ENCODE results near the gene DPP6.

DPP6 gene

GRCh38 chr7:154699417-154699816, 647.2 kb downstream of the DPP6 start:
- DNase-seq (ENCODE audit: low read depth in 2 of 2): no peak

GRCh38 chr7:154709840-154710520, 657.8 kb downstream of the DPP6 start:
- DNase-seq (ENCODE audit: low read depth in 2 of 2): no peak

- DNase-seq (ENCODE audit: low read depth in 2 of 2): no peak
These were observed 667.8 kb downstream of the DPP6 start for GRCh38 chr7:154720016-154720415.

DNA sequence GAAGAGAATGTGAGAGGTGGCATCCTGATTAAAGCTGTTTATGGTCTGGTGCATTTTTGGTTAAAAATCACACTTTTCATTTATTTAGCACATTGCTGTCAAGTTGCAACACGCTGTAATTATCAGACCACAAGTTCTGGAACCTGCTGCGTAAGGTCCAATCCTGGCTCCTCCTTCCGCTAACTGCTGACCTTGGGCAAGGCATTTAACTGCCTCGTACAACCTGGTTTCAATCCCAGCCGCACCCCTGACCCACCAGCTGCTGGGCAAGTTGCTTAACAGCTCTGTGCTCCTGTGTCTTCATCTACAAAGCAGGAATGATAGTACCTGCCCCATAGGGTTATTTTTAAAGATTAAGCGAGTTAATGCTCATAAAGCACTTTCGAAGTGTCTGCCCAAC, 668.9 kb downstream of the DPP6 start:
- DNase-seq (ENCODE audit: low read depth in 2 of 2): no peak

DNA sequence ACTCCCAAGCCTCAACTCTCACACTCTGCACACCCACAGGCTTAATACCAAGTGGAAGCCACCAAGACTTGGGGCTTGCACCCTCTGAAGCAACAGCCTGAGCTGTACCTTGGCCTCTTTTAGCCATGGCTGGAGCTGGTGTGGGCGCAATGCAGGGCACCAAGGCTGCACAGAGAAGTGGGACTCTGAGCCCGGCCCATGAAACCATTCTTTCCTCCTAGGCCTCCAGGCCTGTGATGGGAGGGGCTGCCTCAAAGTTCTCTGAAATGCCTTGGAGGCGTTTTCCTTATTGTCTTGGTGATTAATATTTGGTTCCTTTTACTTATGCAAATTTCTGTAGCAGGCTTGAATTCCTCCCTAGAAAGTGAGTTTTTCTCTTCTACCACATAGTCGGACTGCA, 674.2 kb downstream of the DPP6 start:
- no peak for DNase-seq (ENCODE audit: low read depth in 2 of 2)

DNA sequence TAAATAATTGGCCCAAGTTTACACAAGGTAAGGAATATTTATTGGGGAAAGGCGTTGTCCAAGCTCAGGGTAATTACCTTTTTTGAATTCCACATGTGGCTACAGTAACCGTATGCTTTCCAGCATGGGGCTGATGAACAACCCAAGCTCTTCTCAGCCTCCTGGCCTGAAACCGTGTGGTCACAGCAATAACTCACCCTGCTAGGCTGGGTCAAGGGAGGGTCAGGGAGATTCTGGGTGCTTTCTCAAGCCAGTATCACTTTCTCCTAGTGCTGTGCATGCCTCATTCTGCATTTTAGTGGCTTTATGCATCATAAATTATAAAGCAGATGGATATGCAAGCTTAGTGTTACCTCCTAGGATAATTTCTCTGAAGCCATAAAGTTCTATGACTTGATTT, 676.9 kb downstream of the DPP6 start:
- DNase-seq (ENCODE audit: low read depth in 2 of 2): no peak

DNA sequence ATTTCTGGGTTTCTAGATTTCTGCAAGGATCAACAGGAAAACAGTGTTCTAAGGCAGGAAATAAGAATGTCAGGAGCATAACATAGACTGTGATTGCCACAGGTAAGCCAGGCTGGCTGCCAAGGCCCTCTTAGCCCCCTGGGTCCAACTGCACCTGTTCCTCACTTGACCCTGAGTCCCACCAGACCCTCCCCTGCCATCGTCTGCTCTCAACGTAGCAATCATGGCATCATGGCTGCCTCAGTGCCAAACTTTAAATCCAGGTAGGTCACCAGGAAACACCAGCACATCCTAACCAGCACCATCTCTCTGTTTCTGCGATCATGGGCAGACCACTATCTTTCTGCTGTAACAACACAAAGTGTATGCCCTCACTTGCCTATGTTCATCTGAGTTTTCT, 683.6 kb downstream of the DPP6 start:
- no peak for DNase-seq (ENCODE audit: low read depth in 2 of 2)

DNA sequence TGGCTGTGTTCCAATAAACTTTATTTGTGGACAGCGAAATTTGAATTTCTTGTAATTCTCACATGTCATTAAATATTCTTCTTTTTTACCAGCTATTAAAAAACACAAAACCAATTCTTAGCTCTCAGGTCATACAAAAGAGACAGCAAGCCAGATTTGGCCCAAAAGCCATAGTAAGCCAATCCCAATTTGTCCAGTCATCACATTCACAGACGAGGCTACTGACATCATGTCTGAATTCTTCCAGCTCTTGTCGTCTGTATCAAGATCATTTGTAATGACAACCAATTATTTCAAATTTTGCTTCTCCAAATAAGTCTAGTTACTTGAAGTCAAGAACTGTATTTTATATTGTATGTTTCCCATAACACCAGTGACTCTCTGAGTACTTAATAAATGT, 684.2 kb downstream of the DPP6 start:
- DNase-seq (ENCODE audit: low read depth in 2 of 2): no peak

GRCh38 chr7:154738216-154738615, 686.0 kb downstream of the DPP6 start:
- DNase-seq (ENCODE audit: low read depth in 2 of 2): no peak

DNA sequence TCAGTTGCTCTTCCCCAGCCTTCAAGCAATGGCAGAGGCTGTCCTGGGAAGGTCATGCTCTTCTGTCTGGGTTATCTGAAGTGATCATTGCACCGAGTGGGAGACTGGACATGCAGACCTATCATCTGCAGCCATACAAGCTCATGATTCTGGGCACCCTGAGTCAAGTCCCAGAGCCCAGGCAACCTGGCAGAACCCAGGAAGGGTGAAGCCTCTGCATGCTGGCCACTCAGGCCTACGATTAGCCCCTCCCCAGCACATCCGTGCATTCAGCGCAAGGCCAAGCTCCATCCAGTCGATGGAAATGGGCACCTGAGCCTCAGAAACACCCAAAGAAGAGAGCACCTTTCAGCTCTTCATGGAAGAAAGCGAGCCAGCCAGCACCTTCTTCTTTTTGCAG, 688.9 kb downstream of the DPP6 start:
- no peak for DNase-seq (ENCODE audit: low read depth in 2 of 2)

GRCh38 chr7:154743206-154743605, 691.0 kb downstream of the DPP6 start:
- no peak for DNase-seq (ENCODE audit: low read depth in 2 of 2)

GRCh38 chr7:154744256-154744860, 692.2 kb downstream of the DPP6 start:
- DNase-seq (ENCODE audit: low read depth in 2 of 2): peak in 1 of 2 donors; percentile 7

DNA sequence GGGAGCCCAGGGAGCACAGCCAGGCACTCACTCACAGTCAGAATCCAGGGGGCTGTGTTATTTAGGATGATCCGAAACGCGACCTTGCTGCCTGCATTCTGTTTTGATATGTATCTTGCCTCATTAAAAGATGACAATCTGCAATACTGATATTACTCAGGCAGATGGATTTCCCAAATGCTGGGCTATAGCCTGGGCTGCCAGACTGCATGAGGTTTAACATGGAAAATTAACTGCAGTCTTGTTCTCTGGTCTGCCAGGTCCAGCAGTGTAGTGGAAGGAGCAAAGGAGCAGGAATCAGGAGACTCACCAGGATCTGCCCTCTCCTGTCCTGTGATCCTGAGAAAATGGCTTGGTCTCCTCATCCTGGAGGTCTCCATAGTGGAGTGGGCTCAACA, 692.7 kb downstream of the DPP6 start:
- no peak for DNase-seq (ENCODE audit: low read depth in 2 of 2)

GRCh38 chr7:154746571-154747360, 694.6 kb downstream of the DPP6 start:
- no peak for DNase-seq (ENCODE audit: low read depth in 2 of 2)

DNA sequence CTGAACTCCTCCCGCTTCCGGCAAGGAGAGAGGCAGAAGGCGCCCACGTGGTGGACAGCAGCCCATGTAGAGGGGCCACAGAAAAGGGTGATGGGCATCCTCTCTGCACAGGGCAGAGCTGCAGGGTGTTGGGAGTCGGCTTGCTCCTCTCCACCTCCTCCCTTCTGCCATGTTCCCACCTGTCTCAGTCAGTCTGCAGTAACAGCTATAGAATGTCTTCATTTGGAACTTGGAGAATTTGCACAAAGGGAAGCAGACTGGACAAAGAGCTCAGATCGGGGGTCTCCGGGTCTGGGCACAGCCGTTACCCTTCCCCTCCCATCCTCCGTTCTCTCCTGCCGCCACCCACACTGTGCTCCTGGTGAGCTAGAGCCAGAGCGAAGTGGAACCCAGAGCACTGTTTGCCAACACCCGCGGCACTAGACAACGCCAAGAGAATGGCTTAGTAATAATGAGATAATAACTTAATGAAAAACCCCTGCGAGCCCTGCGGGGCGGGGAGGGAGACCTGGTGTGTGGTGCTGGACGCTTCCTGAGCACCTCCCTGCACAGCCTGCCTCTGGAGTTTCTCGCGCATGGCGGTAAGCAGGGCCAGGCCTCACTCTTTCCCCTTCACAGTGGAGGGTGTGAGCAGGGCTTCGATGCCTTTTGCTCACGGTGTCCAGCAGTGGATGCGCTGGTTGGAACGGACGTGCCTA, 696.0 kb downstream of the DPP6 start:
- no peak for DNase-seq (ENCODE audit: low read depth in 2 of 2)

DNA sequence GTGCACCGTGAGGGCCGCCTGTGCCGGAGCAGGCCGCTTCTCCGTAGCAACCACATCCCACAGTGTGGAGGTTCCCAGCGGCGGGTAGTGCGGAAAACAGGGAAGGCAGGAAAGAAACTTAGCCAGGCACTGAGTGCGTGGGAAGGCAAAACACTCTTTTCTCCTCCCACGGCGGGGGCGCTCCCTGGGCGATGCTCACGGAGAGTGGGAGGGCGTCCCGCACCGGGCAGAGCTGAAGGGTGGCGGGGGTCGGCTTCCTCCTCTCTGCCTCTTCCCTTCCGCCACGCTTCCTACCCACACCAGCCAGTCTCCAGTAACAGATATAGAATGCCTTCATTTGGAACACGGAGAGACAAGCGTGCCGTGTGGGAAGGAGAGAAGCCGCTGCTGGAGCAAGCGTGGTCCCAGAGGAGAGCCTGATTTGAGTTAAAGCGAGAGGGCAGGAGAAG, 698.2 kb downstream of the DPP6 start:
- DNase-seq (ENCODE audit: low read depth in 2 of 2): no peak

- DNase-seq (ENCODE audit: low read depth in 2 of 2): no peak
These were observed 701.0 kb downstream of the DPP6 start for GRCh38 chr7:154753226-154753625.

GRCh38 chr7:154757756-154758155, 705.6 kb downstream of the DPP6 start:
- no peak for DNase-seq (ENCODE audit: low read depth in 2 of 2)

- no peak for DNase-seq (ENCODE audit: low read depth in 2 of 2)
These were observed 707.8 kb downstream of the DPP6 start for GRCh38 chr7:154759989-154760388.

- DNase-seq (ENCODE audit: low read depth in 2 of 2): no peak
These were observed 712.9 kb downstream of the DPP6 start for GRCh38 chr7:154765118-154765517.

- no peak for DNase-seq (ENCODE audit: low read depth in 2 of 2)
These were observed 714.9 kb downstream of the DPP6 start for GRCh38 chr7:154767142-154767541.

DNA sequence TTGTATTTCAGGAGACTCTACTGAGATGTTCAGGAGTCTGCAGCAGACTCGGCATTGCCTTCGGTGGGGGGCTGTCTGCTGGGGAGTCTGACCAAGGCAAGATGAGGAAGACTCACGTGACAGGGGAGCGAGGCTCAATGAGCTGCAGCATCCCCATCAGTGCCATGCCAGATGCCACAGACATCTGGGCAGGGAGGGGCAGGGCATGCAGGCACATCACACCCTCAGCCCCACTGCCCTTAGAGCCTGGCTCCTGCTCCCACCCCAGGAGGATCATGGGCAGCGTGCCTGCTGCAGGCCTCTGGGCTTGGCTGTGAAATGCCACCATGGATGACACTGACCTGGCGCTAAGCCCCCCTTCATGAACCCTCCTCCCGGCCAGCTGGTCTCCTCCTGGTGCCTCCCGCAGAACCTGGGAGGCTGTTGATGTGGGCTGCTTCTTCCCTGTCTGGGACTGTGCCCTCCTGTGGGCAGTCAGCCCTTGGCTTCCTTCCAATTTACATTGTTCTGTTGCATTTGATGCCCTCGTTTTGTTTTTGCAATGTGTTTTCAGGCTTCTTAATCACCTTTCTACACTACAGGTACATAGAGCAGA, 715.7 kb downstream of the DPP6 start:
- DNase-seq (ENCODE audit: low read depth in 2 of 2): no peak

Measured in stimulated activated CD4-positive, alpha-beta T cell treated with anti-CD3 and anti-CD28 coated beads, Interleukin-1b, Interleukin-23, amount 100 ng/mL, for 4 hours (primary cell).